Esophagus (tissue), 2 donors: ENCODE results near the gene CEP89. TPM values are rescaled to one million over a fixed set of nuclear protein-coding genes. Genes with fewer than 3 reads are reported as not detected.
"Not testable (repeated sequence)": the region's sequence is repeated elsewhere in the genome, so short reads cannot be mapped to it uniquely, and the experiment has no call there.

ENCODE experiments used
- H3K27ac ChIP-seq, 2 donors: one replicate each; pipeline ENCODE4 v1.5.1; 2013; ENCODE audit warnings: low read depth in 2 of 2, mild to moderate bottlenecking in 2 of 2, inconsistent platforms in 1 of 2, low read length in 1 of 2, moderate library complexity in 1 of 2
- H3K27me3 ChIP-seq, 2 donors: one replicate each; pipeline ENCODE4 v1.6.1; 2013; ENCODE audit warnings: low read length in 2 of 2, control low read depth in 1 of 2, mild to moderate bottlenecking in 1 of 2; ENCODE audit not compliant: insufficient read depth in 2 of 2, control insufficient read depth in 1 of 2
- H3K36me3 ChIP-seq, 2 donors: one replicate each; pipeline ENCODE4 v1.6.1; 2013; ENCODE audit warnings: low read length in 1 of 2; ENCODE audit not compliant: control insufficient read depth in 2 of 2, insufficient read depth in 2 of 2
- H3K4me1 ChIP-seq, 2 donors: one replicate each; pipeline ENCODE4 v1.6.1; 2013; ENCODE audit warnings: low read length in 1 of 2; ENCODE audit not compliant: control insufficient read depth in 2 of 2, insufficient read depth in 2 of 2
- H3K4me3 ChIP-seq, 2 donors: one replicate each; pipeline ENCODE4 v1.5.1; 2013; ENCODE audit warnings: low read length in 2 of 2, mild to moderate bottlenecking in 2 of 2, low read depth in 1 of 2, moderate library complexity in 1 of 2
- H3K9me3 ChIP-seq, 2 donors: one replicate each; pipeline ENCODE4 v1.6.1; 2013; ENCODE audit warnings: mild to moderate bottlenecking in 2 of 2, low read depth in 1 of 2, low read length in 1 of 2, moderate library complexity in 1 of 2; ENCODE audit not compliant: control insufficient read depth in 2 of 2, insufficient read depth in 1 of 2
- WGBS, 2 donors: extraction: QIAGEN DNeasy Blood & Tissue Kit; methylation state at CpG; one replicate each; pipeline ENCODE4 v1.1.7; 2013; 5-methylcytosine and 5-hydroxymethylcytosine counted together
- polyA plus RNA-seq, 2 donors: library from polyadenylated mRNA; stranded (reverse); fragments of 200-250 nt; gene quantifications; one replicate each; pipeline ENCODE4 v1.2.3, GENCODE V29; 2013
- donor health status: healthy with polysubstance abuse.
- donor health status: Bipolar disorder and iron deficiency.

Gene CEP89
- polyA plus RNA-seq, 2 donors: 6.3 to 8.2 TPM

GRCh38 chr19:32997716-32998355 is 26.1 kb upstream of the CEP89 start:
- no peak overlapping the region for H3K27ac ChIP-seq
- H3K4me3 ChIP-seq: no peak overlapping the region
- 89 to 91% methylated on average over 14 of the region's 14 CpGs for WGBS, 2 donors
- H3K36me3 ChIP-seq: no peaks in the 10 kb centered on the region
- no peaks in the 10 kb centered on the region for H3K4me1 ChIP-seq
- H3K9me3 ChIP-seq: no peaks in the 10 kb centered on the region
- no peaks in the 10 kb centered on the region for H3K27me3 ChIP-seq

- H3K4me1 ChIP-seq, H3K27me3 ChIP-seq, H3K27ac ChIP-seq, H3K36me3 ChIP-seq, H3K9me3 ChIP-seq, H3K4me3 ChIP-seq: not testable (repeated sequence)
- WGBS, 2 donors: 66 to 69% methylated on average over 7 of the region's 7 CpGs
These were observed 25.3 kb upstream of the CEP89 start for GRCh38 chr19:32997061-32997464.

GRCh38 chr19:32995966-32996365 is 24.2 kb upstream of the CEP89 start:
- H3K36me3 ChIP-seq, H3K4me3 ChIP-seq: not testable (repeated sequence)
- 89 to 90% methylated on average over 17 of the region's 17 CpGs for WGBS, 2 donors

GRCh38 chr19:32988724-32989123 is 17.0 kb upstream of the CEP89 start:
- no peak overlapping the region for H3K27ac ChIP-seq
- no peaks in the 10 kb centered on the region for H3K9me3 ChIP-seq
- 62 to 64% methylated on average over 5 of the region's 5 CpGs for WGBS, 2 donors
- H3K27me3 ChIP-seq: no peaks in the 10 kb centered on the region
- H3K4me3 ChIP-seq: no peak overlapping the region
- H3K36me3 ChIP-seq: no peaks in the 10 kb centered on the region
- no peaks in the 10 kb centered on the region for H3K4me1 ChIP-seq

More at GRCh38 chr19:32995966-32996365, 24.2 kb upstream of the CEP89 start:
- not testable (repeated sequence) for H3K27me3 ChIP-seq, H3K27ac ChIP-seq, H3K9me3 ChIP-seq, H3K4me1 ChIP-seq

- H3K27me3 ChIP-seq, H3K27ac ChIP-seq, H3K4me3 ChIP-seq, H3K36me3 ChIP-seq, H3K9me3 ChIP-seq, H3K4me1 ChIP-seq: not testable (repeated sequence)
- WGBS, 2 donors: 90 to 91% methylated on average over 5 of the region's 5 CpGs
These were observed 16.5 kb upstream of the CEP89 start for GRCh38 chr19:32988254-32988653.

GRCh38 chr19:32982488-32982887 is 10.7 kb upstream of the CEP89 start:
- H3K27ac ChIP-seq, H3K9me3 ChIP-seq, H3K4me1 ChIP-seq, H3K36me3 ChIP-seq, H3K4me3 ChIP-seq, H3K27me3 ChIP-seq: not testable (repeated sequence)
- WGBS, 2 donors: 87 to 92% methylated on average over 6 of the region's 6 CpGs

- not testable (repeated sequence) for H3K4me3 ChIP-seq, H3K36me3 ChIP-seq, H3K9me3 ChIP-seq, H3K27me3 ChIP-seq, H3K4me1 ChIP-seq, H3K27ac ChIP-seq
- WGBS, 2 donors: 86% methylated on average over 7 of the region's 7 CpGs
These were observed 8.0 kb upstream of the CEP89 start for GRCh38 chr19:32979807-32980206.

- not testable (repeated sequence) for H3K9me3 ChIP-seq, H3K36me3 ChIP-seq, H3K4me3 ChIP-seq, H3K27ac ChIP-seq, H3K4me1 ChIP-seq, H3K27me3 ChIP-seq
- WGBS, 2 donors: 78 to 90% methylated on average over 4 of the region's 4 CpGs
These were observed 6.1 kb upstream of the CEP89 start for GRCh38 chr19:32977813-32978212.

GRCh38 chr19:32977280-32977679 is 5.5 kb upstream of the CEP89 start:
- Histone ChIP-seq H3K27ac (no peak overlapping the region), H3K4me3 (no peak overlapping the region), H3K4me1 (no peaks in the 10 kb centered on the region), H3K9me3 (no peaks in the 10 kb centered on the region), H3K36me3 (no peaks in the 10 kb centered on the region), H3K27me3 (no peaks in the 10 kb centered on the region)
- 57 to 61% methylated on average over 7 of the region's 7 CpGs for WGBS, 2 donors

- Histone ChIP-seq H3K27ac (no peak overlapping the region), H3K9me3 (no peaks in the 10 kb centered on the region), H3K27me3 (no peaks in the 10 kb centered on the region), H3K4me3 (no peak overlapping the region), H3K4me1 (no peaks in the 10 kb centered on the region), H3K36me3 (no peaks in the 10 kb centered on the region)
- 42 to 45% methylated on average over 14 of the region's 14 CpGs for WGBS, 2 donors
These were observed 4.6 kb upstream of the CEP89 start for GRCh38 chr19:32976223-32976805.
